GM10847 (cell line): ENCODE data around the gene GINM1.

Experiments
- POLR2A ChIP-seq: IDR thresholded peaks from 2 replicates; pipeline ENCODE4 v1.6.1; 2011; ENCODE audit not compliant: insufficient read length; ENCODE audit errors: extremely low read depth

The GINM1 gene

DNA sequence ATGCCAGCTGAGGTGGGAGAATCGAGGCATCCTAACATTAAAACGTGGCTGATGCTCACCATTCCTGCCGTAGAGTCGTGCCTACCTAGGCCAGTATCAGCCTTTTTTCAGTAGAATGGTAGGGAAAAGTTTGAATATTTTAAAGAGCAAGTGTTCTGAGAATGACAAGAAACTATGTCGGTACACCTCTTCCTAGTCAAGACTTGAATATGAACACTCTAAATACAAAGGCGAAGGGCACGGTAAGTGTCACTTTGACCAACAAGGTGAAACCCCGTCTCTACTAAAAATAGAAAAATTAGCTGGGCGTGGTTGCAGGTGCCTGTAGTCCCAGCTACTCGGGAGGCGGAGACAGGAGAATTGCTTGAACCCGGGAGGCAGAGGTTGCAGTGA is 1.0 kb downstream of the GINM1 start:
- no peak for TF ChIP-seq POLR2A

DNA sequence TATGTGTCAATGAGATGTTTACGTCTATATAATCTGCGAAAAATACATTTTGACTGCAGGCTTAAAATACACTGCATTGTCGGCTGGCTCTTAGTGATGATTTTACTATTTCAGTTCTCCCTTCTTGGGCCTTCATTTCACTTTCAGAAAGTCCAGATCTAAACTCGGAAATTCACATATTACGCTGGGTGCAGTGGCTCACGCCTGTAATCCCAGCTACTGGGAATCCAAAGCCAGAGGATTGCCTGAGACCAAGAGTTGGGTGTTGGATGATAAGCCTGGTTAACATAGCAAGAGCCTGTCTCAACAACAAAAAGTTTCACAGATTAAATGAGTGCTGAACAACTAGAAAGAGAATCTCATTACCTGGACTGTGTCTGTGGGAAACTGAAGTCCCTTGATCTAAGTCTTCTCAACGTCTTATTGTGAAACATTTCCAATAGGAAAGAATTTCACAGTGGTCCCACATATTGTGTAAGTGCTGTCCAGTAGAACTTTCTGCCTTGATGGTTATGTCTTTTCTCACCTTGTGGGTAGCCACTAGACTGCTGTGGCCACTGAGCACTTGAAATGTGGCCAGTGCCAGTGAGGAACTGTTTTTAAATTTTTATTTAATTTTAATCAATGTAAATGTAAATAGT is 1.9 kb downstream of the GINM1 start:
- no peak for TF ChIP-seq POLR2A

DNA sequence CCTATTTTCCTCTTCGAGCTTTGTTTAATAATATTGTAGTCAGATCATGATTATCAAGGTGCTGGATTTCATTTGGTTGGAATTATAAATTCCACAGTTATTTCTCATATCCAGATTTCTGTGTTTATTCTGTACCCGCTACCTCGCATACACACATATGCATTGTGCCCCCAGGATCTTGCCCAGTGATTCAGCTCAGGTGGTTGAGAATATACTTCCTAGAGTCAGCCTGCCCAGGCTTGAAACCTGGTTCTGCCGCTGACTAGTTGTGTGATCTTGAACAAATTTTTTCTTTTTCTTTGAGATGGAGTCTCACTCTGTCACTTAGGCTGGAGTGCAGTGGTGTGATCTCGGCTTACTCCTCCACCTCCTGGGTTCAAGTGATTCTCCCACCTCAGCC is 14.7 kb downstream of the GINM1 start:
- no peak for TF ChIP-seq POLR2A

DNA sequence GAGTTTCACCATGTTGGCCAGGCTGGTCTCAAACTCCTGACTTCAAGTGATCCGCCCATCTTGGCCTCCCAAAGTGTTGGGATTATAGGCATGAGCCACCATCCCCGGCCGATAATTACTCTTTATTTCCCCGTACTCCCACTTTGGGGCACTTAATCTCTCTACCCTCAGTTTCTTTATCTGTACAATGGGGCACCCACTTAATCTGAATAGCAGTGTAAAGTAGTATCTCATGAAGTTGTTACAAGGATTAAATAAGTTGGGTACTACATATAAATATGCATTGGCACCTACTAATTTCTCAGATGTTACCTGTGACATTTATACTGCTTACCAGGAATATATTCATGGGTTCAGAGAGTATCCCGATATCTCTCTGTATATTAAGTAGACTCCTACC is 15.2 kb downstream of the GINM1 start:
- no peak for TF ChIP-seq POLR2A

DNA sequence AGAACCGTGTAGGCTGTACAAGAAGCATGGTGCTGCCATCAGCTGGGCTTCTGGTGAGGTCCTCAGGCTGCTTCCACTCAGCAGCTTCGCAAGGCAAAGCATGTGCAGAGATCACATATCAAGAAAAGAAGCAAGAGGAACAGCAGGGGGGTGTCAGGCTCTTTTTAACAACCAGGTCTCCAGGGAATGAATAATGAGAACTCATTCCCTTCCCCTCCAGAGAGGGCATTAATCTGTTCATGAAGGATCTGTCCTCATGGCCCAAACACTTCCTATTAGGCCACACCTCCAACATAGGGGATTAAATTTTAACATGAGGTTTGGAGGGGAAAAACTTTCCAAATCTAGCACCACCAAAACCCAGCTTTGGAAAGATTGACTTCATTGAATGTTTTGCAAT is 20.0 kb downstream of the GINM1 start:
- no peak for TF ChIP-seq POLR2A

DNA sequence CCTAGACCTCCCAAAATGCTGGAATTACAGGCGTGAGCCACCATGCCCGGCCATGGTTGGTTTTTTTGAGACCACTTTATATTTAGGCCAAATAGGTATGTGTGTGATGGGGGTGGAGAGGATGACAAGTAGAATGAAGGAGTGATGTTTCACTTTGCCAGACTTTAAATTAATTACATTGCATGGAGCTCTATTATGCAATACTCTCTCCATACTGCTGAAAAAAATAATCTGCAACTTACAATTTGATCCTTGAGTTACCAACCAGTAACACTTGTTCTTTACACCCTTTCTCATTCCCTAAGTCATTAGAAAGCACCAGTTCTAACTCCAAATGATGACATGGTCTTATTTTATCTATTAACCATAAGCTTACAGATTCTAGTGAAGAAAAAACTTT is 26.8 kb downstream of the GINM1 start:
- TF ChIP-seq POLR2A, result no peak

DNA sequence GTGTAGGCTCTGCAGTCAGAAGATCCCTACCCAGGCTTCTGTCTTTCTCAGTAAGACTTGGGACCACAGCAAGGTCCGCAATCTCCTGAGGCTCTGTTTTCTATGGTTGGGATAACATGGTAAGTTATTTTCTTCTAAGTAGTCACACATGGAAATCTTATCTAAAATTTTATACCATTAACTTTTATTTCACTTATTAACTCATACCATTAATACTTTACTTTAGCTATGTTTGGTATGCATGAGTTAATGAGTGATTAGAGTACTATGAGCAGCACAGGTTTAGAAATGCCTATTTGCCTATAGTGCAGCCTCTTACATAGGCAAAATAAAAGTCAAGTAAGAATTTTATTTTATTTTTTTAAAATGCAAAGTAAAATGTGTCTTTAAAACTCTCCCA is 27.2 kb downstream of the GINM1 start:
- TF ChIP-seq POLR2A, result no peak

DNA sequence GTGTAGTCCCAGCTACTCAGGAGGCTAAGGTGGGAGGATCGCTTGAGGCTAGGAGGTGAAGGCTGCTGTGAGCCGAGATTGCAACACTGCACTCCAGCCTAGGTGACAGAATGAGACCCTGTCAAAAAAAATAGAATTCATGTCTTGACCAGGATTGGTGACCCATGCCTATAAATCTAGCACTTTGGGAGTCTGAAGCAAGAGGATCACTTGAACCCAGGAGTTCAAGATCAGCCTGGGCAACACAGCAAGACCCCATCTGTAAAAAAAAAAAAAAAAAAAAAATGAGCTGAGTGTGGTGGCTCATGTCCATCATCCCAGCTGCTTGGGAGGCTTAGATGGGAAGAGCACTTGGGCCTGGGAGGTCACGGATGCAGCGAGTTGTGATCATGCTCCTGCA is 34.3 kb downstream of the GINM1 start:
- TF ChIP-seq POLR2A, result no peak

DNA sequence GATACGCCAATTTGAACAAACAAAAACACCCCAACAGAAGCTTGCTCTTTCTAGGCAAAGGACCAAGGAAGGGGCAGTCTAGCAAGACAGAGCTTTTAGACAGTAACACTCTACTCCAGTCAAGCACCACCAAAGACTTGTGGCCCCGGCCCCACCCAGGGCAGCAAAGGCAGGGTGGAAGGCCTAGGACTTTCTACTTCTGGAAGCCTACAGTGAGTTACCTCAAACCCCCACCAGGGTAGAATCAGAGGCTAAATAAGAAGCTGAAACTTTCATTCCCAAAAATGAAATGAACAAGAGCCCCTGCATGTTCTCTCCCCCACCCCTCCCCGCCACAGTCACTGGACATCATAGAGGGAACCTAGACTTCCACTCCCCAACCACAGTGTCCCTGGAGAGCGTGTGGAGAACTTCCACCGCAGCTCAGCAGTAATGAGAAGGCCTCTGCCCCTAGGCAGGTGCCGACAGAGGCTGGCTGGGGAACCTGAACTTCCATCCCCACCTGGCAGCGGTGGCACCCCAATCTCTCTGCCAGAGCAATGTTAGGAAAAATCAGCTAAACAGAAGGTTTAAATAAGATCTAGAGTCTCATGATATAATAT is 42.3 kb downstream of the GINM1 start:
- no peak for TF ChIP-seq POLR2A

DNA sequence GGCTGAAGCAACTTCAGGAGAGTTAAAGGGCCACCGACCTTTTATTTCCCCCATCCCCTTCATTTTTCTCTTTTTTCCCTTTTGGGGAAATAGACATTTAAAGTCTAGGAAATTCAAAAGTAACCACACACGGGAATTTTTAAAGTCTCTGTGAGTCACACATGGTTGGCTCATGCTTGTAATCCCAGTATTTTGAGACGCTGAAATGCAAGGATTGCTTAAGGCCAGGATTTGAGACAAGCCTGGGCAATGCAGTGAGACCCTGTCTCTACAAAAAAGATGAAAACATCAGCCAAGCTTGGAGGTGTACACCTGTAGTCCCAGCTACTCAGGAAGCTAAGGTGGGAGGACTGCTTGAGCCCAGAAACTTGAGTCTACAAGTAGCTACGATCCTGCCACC is 48.2 kb downstream of the GINM1 start:
- no peak for TF ChIP-seq POLR2A

DNA sequence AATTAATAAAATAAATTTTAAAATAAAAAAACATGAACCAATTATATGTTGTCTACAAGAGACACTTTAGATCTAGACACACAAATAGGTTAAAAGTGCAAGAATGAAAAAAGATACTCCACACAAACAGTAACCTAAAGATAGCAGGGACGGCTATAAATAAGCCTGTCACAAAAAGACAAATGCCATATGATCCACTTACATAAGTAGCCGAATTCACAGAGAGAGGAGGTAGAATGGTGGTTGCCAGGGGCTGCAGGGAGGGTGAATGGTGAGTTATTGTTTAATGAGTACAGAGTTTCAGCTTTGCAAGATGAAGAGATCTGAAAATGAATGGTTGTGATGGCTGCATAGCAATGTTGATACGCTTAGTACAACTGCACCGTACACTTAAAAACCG is 49.6 kb downstream of the GINM1 start:
- no peak for TF ChIP-seq POLR2A

DNA sequence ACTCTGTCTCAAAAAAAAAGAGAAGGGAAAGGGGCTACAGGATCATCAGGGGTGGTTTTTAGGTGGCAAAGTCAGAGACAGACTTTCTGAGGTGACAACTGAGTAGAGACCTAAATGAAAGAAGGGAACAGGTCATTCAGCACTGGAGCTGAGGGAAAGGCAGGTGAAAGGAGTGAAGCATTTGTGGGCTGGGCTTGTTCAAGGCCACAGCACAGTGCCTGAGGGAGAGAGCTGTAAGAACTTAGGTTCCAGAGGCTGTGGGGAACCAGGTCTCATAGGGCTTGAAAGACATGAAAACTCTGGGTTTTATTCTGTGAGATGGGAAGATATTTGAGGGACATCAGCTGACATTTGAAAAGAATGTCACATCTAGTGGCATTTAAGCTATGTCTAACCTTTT is 61.5 kb downstream of the GINM1 start:
- TF ChIP-seq POLR2A, result no peak

DNA sequence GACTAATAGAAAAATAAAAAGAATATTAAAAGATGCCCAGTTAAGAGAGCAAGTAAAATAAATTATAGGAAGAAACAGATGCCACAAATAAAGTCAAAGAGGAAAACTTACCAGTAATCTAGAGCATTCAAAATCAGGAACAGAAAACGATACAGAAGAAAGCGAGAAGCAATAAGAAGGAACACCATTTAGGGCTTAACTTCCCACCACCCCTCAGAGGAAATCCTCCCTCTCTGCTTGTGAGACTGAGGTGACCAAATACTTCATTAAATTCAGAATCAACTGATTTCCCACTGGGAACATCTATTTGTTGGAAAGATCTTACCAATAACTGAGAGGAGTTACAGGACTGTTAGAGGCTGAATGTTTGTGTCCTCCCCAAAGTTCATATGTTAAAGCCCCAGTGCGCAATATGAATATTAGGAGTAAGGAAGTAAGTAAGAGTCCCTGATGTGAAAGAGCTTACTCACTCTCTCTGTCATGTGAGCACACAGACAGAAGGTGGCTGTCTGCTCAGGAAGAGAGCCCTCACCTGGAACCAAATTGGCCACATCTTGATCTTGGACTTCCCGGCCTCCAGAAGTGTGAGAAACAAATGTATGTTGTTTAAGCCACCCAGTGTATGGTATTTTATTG is 62.8 kb downstream of the GINM1 start:
- no peak for TF ChIP-seq POLR2A

DNA sequence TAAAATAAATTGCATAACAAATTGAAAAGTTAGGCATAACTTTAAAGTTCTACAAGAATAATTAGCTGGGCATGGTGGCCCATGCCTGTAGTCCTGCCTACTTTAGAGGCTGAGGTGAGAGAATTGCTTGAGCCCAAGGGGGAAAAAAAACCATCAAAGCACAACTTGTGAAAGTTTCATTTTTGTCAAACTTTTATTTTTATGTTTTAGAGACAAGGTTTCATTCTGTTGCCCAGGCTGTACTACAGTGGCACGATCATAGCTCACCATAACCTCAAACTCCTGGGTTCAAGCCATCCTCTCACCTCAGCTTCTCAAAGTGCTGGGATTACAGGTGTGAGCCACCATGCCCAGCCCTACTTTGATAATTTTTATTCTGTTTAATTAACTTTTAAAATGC is 68.1 kb downstream of the GINM1 start:
- no peak for TF ChIP-seq POLR2A

DNA sequence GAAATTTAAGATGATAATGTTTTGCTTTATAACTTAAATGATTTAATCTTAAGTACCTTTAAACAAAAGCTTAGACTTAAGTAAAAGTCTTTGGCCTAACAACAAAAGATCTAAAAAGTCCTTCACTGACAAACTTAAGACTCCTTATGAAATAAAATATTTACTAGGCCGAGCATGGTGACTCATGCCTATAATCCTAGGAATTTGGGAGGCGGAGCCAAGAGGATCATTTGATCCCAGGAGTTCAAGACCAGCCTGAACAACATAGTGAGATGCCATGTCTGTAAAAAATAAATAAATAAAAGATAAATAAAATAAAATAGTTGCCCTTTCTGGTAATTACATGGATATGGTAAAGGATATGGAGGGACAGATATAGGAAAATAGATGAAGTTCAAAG is 69.9 kb downstream of the GINM1 start:
- TF ChIP-seq POLR2A, result no peak
